ENCODE results near the gene GRPEL1. TPM values are rescaled to one million over a fixed set of nuclear protein-coding genes. Genes with fewer than 3 reads are reported as not detected.

Gene GRPEL1
- total and polyA plus RNA-seq, 2 of the 13 experiments (the other 11 are each of a cell fraction or from before 2014, with no cell fraction given): 32.3 to 141 TPM

GRCh38 chr4:7101692-7102515, 34.0 kb upstream of the GRPEL1 start (continued):
- TF ChIP-seq ZNF639 (CRISPR knock-in tag; conservative IDR thresholded peaks at IDR 0.05): no peak
- TF ChIP-seq HMGXB4 (CRISPR knock-in tag; IDR thresholded peaks at IDR 0.05; ENCODE audit: borderline replicate concordance in 1 of 2, low read depth in 1 of 2): peak; percentile 67 to 84
- peak; percentile 40; the same call in 1 of the 2 replicates for TF ChIP-seq ZNF724P (CRISPR knock-in tag; IDR thresholded peaks at IDR 0.05; ENCODE audit: borderline replicate concordance)
- no peak for TF ChIP-seq ZNF737 (CRISPR knock-in tag; IDR thresholded peaks at IDR 0.05; ENCODE audit: borderline replicate concordance)
- TF ChIP-seq ZNF18 (CRISPR knock-in tag; IDR thresholded peaks at IDR 0.05; ENCODE audit: insufficient replicate concordance): no peak
- 0 out of 2 replicates have a peak, but pooled peaks have one; percentile 21 for TF ChIP-seq GATAD1 (CRISPR knock-in tag; IDR thresholded peaks at IDR 0.05)
- no peak for TF ChIP-seq IRX3 (CRISPR knock-in tag; IDR thresholded peaks at IDR 0.05; ENCODE audit: borderline replicate concordance, low read depth)
- TF ChIP-seq ZNF629 (CRISPR knock-in tag; conservative IDR thresholded peaks at IDR 0.05): 0 out of 2 replicates have a peak, but pooled peaks have one; percentile 23
- TF ChIP-seq ZNF343 (CRISPR knock-in tag; IDR thresholded peaks at IDR 0.05): 0 out of 2 replicates have a peak, but pooled peaks have one; percentile 35
- TF ChIP-seq ZBTB43 (CRISPR knock-in tag; conservative IDR thresholded peaks at IDR 0.05): 0 out of 2 replicates have a peak, but pooled peaks have one; percentile 22
- no peak for TF ChIP-seq ZNF644 (CRISPR knock-in tag; IDR thresholded peaks at IDR 0.05; ENCODE audit: low read depth)
- peak; percentile 49; the same call in 1 of the 2 replicates for TF ChIP-seq ZGPAT (CRISPR knock-in tag; IDR thresholded peaks at IDR 0.05)
- TF ChIP-seq ZBTB8A (CRISPR knock-in tag; IDR thresholded peaks at IDR 0.05; ENCODE audit: borderline replicate concordance, low read depth): 0 out of 2 replicates have a peak, but pooled peaks have one; percentile 29
- no peak for TF ChIP-seq ZSCAN5A (CRISPR knock-in tag; IDR thresholded peaks at IDR 0.05; ENCODE audit: borderline replicate concordance)
- TF ChIP-seq ZFP90 (CRISPR knock-in tag; IDR thresholded peaks at IDR 0.05; ENCODE audit: borderline replicate concordance): peak; percentile 54; the same call in 1 of the 2 replicates
- TF ChIP-seq ZNF101 (CRISPR knock-in tag; IDR thresholded peaks at IDR 0.05; ENCODE audit: borderline replicate concordance, low read depth): no peak
- TF ChIP-seq REXO4 (CRISPR knock-in tag; IDR thresholded peaks at IDR 0.05; ENCODE audit: borderline replicate concordance): no peak

Measured in HepG2 (cell line).